ENCODE results near the gene CRISPLD2. TPM values are rescaled to one million over a fixed set of nuclear protein-coding genes. Genes with fewer than 3 reads are reported as not detected.
"Not testable (repeated sequence)": the region's sequence is repeated elsewhere in the genome, so short reads cannot be mapped to it uniquely, and the experiment has no call there.

Gene CRISPLD2
- total RNA-seq, 1 donor from 2014 or later = 0.57 TPM

DNA sequence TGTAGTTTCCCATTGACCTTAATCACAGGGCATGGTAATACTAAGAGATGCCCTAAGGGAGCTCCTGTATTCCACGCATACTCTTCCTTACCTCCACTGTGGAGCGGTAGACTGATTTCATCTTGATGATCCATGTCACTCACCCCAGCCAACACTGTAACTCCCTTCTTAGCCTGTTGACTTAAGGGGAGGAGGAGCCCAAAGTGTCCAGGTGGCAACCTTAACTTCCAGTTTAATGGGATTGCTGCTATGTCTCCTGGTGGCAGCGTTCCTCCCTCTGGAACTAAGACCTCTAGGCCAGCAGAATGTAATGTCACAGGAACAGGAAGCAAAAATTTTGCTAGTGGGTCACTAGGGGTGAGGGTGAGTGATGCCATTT lies 36.4 kb downstream of the CRISPLD2 start:
- intact Hi-C loops (cut with micrococcal nuclease) = not testable (repeated sequence)

DNA sequence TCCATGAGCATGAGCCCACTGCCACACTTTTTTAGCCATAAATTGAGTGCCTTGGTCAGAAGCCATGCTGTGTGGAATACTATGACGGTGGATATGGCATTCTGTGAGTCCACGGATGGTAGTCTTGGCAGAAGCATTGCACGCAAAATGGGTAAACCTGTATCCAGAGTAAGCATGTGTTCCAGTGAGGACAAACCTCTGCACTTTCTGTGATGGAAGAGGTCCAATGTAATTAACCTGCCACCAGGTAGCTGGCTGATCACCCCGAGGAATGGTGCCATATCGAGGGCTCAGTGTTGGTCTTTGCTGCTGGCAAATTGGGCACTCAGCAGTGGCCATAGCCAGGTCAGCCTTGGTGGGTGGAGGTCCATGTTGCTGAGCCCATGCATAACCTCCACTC lies 37.0 kb downstream of the CRISPLD2 start:
- intact Hi-C loops (cut with micrococcal nuclease) = not testable (repeated sequence)

DNA sequence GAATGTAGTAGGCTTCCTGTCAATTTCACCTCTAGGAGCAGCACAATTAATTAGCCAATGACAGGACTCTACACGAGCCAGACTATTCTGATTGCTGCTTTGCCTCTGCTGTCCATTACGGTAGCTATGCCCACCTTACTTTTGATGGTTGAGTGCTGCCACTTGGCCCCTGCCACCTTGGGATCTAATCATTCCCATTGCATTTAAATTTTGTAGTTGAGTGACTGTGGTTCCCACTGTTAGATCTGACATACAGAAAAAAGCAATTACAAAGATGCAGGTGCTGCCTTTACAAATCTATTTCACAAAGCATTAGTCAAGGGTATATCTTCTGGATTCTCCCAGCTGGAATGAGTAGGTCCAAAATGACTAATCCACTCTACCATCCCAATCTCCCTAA lies 39.9 kb downstream of the CRISPLD2 start:
- intact Hi-C loops (cut with micrococcal nuclease) = no loop called here

DNA sequence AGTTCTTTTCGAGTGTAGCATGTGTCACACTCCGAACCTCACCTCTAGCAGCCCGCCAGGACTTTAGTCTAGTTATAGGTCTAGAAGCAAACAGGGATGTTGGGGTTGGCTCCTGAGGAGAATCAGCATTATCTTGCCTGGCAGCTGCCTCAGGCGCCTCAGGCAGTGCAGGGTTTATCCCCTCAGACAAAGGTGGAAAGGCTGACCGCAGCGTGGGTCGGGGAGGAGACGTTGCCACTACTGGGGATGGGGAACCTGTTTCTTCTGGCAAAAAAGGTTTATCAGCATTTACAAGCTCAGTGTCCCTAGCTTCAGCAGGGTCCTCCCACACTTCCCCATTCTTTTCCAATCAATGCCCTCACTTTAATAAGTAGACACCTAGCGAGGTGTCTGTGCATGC lies 40.6 kb downstream of the CRISPLD2 start:
- intact Hi-C loops (cut with micrococcal nuclease) = no loop called here

DNA sequence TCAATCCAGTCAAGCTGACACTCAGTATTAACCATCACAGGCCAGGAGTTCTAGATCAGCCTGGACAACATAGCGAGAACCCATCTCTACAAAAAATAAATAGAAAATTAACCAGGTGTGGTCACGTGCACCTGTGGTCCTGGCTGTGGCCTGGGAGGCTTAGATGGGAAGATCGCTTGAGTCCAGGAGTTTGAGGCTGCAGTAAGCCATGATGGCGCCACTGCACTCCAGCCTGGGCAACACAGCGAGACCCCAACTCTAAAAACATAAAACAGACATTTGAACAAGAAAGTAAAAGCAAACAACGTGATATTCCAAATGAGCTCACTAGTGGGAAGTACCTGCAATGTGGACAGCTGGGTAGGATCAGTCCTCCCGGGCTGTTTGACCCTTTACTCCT lies 41.9 kb downstream of the CRISPLD2 start:
- intact Hi-C loops (cut with micrococcal nuclease) = no loop called here

DNA sequence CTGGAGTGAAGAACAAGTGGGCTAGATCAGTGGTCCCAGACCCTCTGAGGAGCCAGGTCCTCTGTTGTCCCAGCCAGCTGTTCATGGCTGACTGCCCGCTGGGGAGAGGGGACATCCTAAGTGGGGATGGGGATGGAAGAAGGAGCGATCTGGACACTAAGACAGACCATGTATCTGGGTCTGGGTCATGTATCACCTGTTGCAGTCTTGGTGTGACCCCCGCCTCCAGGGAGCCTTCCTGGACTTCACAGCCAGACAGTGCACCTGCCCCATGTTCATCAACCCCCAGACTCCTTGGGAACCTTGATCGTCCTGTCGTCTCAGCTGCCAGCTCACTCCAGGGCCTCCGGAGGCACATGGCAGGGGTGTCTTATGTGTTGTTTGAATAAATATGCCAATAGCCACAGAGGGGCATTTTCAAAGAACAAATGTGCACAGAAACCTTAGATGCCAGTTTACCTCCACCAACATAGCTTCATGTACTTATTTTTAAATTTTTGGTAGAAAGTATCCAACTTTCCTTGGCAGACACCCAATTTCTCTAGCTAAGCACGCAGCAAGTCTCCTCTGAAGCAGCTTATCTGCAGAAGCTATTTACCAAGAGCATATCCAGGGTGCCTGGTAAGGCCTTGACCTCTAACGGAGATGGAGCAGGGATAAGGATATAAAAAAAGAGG lies 43.2 kb downstream of the CRISPLD2 start:
- intact Hi-C loops (cut with micrococcal nuclease) = no loop called here

DNA sequence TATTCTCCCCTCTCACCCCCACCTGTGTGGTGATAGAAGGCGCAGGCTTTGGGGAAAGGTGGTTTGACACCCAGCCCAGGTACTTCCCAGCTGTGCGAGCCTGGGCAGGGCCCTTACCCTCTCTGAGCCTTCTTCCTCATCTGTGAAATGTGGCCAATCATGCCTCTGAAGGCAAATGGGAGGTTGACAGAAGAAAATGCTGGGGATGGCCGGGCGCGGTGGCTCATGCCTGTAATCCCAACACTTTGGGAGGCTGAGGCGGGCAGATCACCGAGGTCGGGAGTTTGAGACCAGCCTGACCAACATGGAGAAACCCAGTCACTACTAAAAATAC lies 43.7 kb downstream of the CRISPLD2 start:
- intact Hi-C loops (cut with micrococcal nuclease) = no loop called here

DNA sequence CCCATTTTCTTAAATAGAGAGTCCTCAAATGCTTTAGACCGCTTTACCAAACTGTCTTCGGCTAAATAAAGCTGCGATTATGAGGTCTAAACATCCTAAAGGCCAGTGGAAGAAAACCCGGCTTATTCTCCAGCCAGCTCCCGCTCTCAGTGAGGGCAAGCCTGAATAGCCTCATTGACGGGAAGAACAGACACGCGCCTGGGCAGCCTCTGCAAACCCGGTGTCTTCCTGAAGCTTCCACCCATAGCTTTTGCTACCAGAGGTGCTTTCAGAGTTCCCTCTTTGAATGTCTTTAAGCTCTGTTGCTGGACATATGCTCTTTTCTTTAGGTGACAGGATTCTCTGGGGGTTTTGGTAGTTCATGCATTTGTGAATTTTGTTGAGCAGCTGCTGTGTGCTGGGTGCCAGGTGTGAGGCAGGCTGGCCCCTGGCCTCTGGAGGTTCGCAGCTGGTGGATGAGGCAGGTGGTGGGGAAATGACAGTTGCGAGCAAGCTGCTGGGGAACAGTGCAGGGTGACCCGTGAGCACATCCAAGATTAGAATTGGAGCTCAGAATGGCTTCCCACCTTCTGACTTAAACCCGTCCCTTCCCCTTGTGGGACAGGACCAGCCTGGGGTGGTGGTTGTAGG lies 44.7 kb downstream of the CRISPLD2 start:
- intact Hi-C loops (cut with micrococcal nuclease) = no loop called here

DNA sequence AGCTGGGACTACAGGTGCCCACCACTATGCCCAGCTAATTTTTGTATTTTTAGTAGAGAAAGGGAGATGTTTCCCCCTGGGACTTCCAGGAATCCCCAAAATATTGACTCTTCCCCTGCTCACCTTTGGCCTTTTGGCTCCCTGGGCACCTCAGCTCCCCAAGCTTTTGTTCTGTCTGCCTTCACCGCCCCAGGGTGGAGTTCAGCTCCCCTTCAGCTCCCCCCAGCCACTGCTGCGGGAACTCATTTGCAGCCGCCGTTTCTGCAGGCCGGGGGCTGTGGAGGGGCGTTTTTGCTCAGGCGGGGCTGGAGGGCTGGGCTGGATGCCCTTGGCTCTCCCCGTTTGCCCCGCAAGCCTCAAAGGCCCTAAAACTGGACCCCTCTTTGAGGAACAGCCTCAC lies 47.9 kb downstream of the CRISPLD2 start:
- intact Hi-C loops (cut with micrococcal nuclease) = no loop called here

DNA sequence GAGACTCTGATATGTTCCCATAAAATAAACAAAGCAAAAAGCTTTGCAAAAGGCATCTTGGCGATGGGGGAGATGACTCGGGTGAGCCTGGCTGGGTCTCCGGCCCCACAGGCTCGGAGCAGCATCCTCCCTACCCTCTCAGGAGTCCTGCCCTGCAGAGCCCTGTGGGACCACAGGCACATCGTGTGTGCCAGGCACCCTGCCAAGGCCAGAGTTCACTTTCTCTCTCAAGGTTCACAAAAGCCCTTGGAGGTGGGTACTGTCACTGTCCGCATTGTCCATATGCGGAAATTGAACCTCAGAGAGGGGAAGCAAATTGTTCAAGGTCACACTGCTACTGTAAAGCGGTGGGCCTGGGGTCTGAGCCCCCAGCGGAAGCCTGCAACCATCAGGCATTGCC lies 48.5 kb downstream of the CRISPLD2 start:
- intact Hi-C loops (cut with micrococcal nuclease) = no loop called here

DNA sequence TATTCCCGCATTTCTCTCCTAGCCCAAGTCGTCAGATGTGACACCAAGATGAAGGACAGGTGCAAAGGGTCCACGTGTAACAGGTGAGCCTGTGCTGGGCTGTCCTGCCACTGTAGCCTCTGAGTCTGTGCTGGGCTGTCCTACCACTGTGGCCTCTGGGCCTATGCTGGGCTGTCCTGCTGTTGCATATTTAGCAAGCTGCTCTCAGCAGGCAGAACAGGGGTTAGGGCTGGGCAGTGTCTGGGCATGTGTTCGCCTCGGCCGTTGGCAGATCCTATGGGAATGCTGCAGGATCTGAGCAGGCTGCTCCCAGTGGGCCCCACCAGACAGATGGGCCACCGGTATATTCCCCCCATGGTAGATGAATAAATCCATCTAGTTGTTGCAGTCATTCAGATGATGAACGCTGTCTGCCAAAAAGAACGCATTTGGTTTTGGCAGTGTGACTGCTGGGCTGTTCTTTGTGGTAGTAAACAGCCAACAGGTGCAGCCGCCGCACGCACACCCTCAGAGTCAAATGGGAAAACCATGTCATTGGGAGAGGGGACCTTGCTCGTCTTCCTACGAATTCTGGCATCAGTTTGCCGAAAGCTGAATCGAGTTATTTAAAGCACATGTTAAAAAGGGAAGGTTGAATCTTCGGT lies 49.2 kb downstream of the CRISPLD2 start:
- intact Hi-C loops (cut with micrococcal nuclease) = no loop called here

DNA sequence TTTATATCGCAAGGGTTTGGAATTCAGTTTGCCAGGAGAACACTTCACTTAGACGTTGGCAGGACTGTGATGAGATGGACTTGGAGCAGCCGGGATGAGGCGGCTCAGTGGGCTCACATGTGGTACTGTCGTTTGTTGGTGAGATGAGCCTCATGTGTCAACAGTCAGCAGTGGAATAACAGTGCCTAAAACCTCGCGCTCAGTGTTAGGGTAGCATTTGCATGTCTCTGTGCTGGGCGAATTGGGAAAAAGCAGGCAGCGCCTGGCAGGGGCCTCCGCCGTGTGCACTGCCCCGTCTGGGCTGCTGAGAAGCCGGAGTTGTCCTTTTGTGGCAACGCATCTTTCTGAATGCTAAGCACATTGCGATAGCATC lies 49.7 kb downstream of the CRISPLD2 start:
- intact Hi-C loops (cut with micrococcal nuclease) = no loop called here

DNA sequence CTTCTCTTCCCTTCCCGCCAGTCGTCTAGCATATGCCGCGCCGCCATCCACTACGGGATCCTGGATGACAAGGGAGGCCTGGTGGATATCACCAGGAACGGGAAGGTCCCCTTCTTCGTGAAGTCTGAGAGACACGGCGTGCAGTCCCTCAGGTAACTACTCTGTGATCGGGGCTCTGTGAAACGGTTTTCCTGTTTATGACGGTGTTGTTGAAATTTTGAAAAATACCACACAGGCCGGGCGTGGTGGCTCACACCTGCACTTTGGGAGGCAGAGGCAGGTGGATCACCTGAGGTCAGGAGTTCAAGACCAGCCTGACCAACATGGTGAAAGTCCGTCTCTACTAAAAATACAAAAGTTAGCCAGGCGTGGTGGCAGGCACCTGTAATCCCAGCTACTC lies 53.2 kb downstream of the CRISPLD2 start:
- intact Hi-C loops (cut with micrococcal nuclease) = not testable (repeated sequence)

DNA sequence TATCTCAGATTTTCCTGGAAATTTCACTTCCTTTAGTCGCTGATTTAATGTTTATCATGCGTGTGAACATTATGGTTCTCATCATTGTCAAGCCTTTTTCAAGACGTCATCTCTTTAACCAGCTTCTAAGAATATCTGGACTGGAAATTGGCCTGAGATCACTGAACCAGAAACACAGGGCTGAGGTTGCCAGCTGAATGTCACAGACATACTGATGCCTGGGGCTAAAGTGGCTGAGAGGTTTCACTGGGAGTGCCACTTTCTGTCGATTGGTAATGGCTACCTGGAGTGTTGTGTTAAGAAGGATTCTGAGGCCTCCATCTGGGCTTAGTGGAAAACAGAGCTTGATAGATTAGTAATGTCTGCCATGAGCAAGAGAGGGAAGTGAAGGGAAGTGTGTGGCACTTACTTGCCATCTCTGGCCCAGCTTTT lies 54.2 kb downstream of the CRISPLD2 start:
- intact Hi-C loops (cut with micrococcal nuclease) = no loop called here

DNA sequence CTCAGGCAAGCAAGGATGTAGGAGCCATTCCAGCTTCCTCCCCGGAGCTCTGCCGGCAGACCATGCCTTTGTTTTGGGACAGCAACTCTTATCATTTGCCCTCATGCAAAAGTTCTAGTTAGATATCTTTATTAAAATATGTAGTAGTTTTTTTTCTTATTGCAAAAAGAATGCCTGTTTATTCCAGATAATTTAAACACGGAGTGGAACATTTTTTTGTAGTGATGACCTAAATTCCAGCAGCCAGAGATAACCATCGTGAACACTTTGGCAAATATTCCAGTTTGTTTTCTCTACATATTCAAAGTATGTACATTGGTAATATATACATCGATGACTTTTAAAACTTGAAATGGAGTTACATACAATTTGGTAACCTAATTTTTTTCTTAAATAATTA lies 54.8 kb downstream of the CRISPLD2 start:
- intact Hi-C loops (cut with micrococcal nuclease) = no loop called here

DNA sequence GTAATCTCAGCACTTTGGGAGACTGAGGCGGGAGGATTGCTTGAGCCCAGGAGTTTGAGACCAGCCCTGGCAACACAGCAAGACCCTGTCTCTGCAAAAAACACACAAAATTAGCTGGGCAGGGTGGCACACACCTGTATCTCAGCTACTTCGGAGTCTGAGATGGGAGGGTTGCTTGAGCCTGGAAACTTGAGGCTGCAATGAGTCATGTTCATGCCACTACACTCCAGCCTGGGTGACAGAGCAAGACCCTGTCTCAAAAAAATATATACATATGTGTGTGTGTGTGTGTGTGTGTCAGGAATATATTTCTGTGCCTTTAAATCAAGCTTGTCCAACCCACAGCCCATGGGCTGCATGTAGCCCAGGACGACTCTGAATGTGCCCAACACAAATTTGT lies 55.2 kb downstream of the CRISPLD2 start:
- intact Hi-C loops (cut with micrococcal nuclease) = no loop called here

DNA sequence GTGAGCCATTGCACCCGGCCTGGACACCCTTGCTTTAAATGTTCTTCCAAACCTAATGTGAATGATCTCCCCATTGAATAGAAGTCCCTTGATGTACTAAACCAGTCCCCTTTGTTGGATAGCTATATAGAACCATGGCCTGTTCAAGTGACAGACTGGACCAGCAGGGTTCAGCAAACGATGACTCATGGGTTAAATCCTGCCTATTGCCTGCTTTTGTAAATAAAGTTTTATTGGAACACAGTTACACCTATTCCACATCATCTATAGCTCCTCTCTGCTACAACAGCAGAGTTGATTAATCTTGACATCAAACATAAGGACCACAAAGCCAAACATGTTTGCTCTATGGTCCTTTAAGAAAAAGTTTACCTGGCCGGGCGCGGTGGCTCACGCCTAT lies 56.1 kb downstream of the CRISPLD2 start:
- intact Hi-C loops (cut with micrococcal nuclease) = no loop called here

DNA sequence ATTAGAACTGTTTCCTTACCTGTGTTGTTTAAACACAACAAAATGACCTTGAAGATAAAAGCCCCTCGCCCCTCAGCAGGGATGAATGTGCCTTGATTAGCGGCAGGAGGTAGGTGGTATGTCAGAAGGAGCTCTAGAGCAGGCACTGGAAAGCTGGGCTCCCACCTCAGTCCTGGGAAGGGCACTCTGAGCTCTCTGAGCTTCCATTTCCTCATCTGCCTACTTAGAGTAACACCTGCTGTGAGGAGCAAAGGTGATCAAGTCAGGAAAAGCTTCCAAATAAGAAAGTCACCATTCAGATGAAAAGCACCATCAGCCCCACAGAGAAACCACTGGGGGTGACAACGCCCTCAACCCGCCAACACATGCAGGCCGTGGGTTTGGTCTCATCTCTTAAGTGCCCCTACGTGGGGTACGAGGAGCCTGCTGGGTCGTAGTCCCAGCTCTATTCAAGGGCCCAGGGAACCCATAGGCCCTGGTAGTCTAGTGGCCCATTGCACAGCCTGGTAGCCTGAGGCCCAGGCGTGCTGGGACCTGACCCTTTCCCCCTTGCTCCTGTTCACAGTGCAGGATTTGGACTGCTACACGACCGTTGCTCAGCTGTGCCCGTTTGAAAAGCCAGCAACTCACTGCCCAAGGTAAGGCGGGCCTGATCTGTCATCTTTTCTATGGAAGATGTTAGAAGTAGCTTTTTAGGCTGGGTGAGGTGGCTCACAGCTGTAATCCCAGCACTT lies 57.3 kb downstream of the CRISPLD2 start:
- intact Hi-C loops (cut with micrococcal nuclease) = no loop called here

DNA sequence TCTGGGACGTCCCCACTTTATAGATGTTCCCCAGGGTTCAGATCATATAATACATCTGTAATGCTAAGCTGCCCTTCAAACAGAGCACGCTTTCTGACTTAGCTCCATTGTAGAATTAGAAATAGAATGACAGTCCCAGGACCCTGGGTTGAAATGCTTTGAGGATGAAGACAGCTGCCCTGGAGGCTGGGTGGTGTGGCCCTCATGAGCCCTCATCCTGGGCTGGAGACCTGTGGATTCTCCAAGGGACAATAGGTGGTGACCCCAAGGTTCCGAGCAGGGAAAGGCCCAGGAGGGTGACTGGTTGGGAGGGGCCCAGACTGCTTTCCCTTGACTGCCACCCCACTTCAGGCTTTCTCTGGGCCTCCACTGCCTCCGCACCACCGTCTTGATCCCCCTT lies 59.0 kb downstream of the CRISPLD2 start:
- intact Hi-C loops (cut with micrococcal nuclease) = no loop called here

DNA sequence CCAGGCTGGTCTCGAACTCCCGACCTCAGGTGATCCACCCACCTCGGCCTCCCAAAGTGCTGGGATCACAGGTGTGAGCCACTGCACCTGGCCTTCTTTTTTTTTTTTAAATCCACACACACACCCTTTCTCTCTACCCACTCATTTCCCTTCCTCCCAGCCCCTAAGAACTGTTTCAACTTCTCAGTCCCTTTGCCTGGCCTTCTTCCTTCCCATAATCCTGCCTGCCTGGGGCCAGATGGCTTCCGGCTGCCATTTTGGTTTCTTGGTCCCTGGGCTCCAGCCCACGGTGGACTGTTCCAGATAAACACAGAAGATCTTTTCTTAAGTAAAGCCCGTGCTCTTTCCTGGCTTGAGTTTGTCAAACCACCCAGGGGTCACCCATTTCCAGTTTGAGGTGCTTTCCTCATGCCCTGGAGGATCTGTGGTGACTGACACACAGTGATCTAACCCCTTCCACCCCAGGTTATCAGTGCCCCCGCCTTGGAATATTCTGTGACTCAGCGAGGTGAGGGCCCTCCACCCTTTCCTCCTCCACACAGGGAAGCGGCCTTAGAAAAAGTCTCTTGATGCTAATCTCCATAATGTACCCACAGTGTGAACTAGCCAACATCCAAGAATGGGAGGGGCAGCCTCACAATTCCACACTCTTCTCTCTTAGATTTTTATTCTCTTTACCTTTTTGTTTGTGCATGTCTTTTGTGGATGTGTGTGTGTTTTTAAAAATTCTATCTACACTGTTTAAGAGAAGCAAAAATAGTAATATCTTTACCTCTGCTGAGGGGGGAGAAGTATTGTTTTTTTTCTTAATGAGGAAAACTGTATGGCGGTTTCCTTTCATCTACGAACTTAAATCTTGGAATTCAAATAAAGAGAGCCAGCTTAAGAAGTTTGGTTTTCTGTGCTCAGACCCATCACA lies 60.0 kb downstream of the CRISPLD2 start:
- intact Hi-C loops (cut with micrococcal nuclease) = no loop called here
